ENCODE measurements around the gene LRIG1. TPM values are rescaled to one million over a fixed set of nuclear protein-coding genes. Genes with fewer than 3 reads are reported as not detected.

Gene LRIG1
- total and polyA plus RNA-seq, 9 of the 15 experiments (the other 6 are each of a cell fraction or from before 2014, with no cell fraction given) = 0.05 to 0.38 (median 0.13) TPM; not detected in 3

GRCh38 chr3:66531256-66531655, 30.4 kb upstream of the LRIG1 start (continued):
- no peak for TF ChIP-seq ZC3H8 (IDR thresholded peaks at IDR 0.05)
- no peak for TF ChIP-seq CTBP1 (IDR thresholded peaks at IDR 0.05; ENCODE audit: borderline replicate concordance)
- TF ChIP-seq ZSCAN32 (CRISPR knock-in tag; IDR thresholded peaks at IDR 0.05) = no peak
- TF ChIP-seq STAT6 (CRISPR knock-in tag; IDR thresholded peaks at IDR 0.05) = no peak
- no peak for TF ChIP-seq PRMT5 (CRISPR knock-in tag; IDR thresholded peaks at IDR 0.05)
- TF ChIP-seq ZBTB43 (CRISPR knock-in tag; IDR thresholded peaks at IDR 0.05) = no peak
- no peak for TF ChIP-seq ZC3H11A (IDR thresholded peaks at IDR 0.05; ENCODE audit: low read depth, low read length)

GRCh38 chr3:66527246-66527645, 26.4 kb upstream of the LRIG1 start:
- Histone ChIP-seq H3K9me1 (ENCODE audit: control insufficient read depth, insufficient read depth, low read length) (no peaks in the 10 kb centered on the region), H3K27me3 (ENCODE audit: control insufficient read depth in 2 of 2, insufficient read depth in 2 of 2, low read length in 2 of 2) (no peaks in the 10 kb centered on the region), H3K4me1 (replicated peaks in 1 of 2; ENCODE audit: control insufficient read depth in 2 of 2, insufficient read depth in 2 of 2, low read length in 2 of 2) (no peaks in the 10 kb centered on the region; a peak in 1 of 5 replicates), H3K9ac (ENCODE audit: insufficient read depth in 1 of 2, low read depth in 2 of 2, low read length in 2 of 2) (no peak overlapping the region), H4K20me1 (replicated peaks; ENCODE audit: control insufficient read depth, insufficient read depth, low read length) (no peaks in the 10 kb centered on the region; the same call in 1 of the 2 replicates), H2AFZ (ENCODE audit: low read depth, low read length) (no peak overlapping the region), H3K9me3 (replicated peaks; ENCODE audit: control insufficient read depth, insufficient read depth, low read depth, low read length) (no peaks in the 10 kb centered on the region), H3K36me3 (ENCODE audit: control insufficient read depth, insufficient read depth, low read length) (no peaks in the 10 kb centered on the region), H3K79me2 (ENCODE audit: control insufficient read depth, insufficient read depth, low read length) (no peaks in the 10 kb centered on the region), H3K4me2 (ENCODE audit: insufficient read depth, low read length) (no peak overlapping the region), H3K27ac (ENCODE audit: extremely low read depth, low read depth, low read length) (no peak overlapping the region), H3K4me3 (no peak overlapping the region)
- CTCF ChIA-PET (ENCODE audit: low intra/inter-chr PET ratio) = no interaction called here
- ATAC-seq (no peak), DNase-seq (ENCODE audit: extremely low read depth in 1 of 4, low spot score in 3 of 4) (no peak), FAIRE-seq (no peak)
- in situ Hi-C loops (cut with MboI) (no loop called here), intact Hi-C loops (cut with micrococcal nuclease) (no loop called here)
- no peak for TF ChIP-seq ARID1B (IDR thresholded peaks at IDR 0.05)
- no peak for TF ChIP-seq FOXK1 (CRISPR knock-in tag; IDR thresholded peaks at IDR 0.05; ENCODE audit: borderline replicate concordance)
- TF ChIP-seq PURB (CRISPR knock-in tag; IDR thresholded peaks at IDR 0.05; ENCODE audit: low read depth) = no peak
- no peak for TF ChIP-seq NELFE (IDR thresholded peaks at IDR 0.05; ENCODE audit: insufficient read depth, insufficient read length)
- no peak for TF ChIP-seq ZNF217 (CRISPR knock-in tag; IDR thresholded peaks at IDR 0.05)
- no peak for TF ChIP-seq POLR2AphosphoS5 (IDR thresholded peaks at IDR 0.05; ENCODE audit: control insufficient read depth, insufficient read depth, low read depth, low read length)
- peak; percentile 68 for TF ChIP-seq NFIC (IDR thresholded peaks at IDR 0.05)
- POLR2A ChIA-PET = no interaction called here
- BruUV-seq (replicated peaks) = no TSS peak
- 3% methylated on average over 3 of the region's 4 CpGs for WGBS (ENCODE audit: insufficient coverage, low coverage, missing lambda C conversion rate)
